Activated CD4-positive, CD25-positive, alpha-beta regulatory T cell treated with anti-CD3 and anti-CD28 coated beads, Interleukin-2, amount 50 U/mL, for 72 hours (primary cell): ENCODE measurements around the gene TAS2R42.

Experiments used
- DNase-seq: peaks from one replicate; pipeline ENCODE4 v3.0.0; 2021

The TAS2R42 gene, protein sequence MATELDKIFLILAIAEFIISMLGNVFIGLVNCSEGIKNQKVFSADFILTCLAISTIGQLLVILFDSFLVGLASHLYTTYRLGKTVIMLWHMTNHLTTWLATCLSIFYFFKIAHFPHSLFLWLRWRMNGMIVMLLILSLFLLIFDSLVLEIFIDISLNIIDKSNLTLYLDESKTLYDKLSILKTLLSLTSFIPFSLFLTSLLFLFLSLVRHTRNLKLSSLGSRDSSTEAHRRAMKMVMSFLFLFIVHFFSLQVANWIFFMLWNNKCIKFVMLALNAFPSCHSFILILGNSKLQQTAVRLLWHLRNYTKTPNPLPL

DNA sequence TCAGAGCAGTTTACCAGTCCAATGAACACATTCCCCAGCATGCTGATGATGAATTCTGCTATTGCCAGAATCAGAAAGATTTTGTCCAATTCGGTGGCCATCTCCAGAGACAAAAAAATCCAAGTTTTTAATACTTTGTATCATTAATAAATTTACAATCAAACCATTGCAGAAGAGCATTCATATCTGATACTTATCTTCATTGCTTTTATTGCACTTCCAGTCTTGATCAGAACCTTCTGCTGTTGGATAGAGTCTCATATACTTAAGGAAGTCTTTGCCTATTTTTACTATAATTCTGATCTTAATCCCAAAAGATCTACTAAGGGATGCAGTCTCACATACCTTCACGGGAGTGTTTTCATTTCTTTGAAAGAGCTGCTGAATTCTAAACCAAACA lies at the start of gene TAS2R42:
TSS of gene TAS2R42 (minus strand) at position 101 of the 400 bp plus-strand sequence. CDS start at position 101, 0 bp downstream.
- DNase-seq: no peak

DNA sequence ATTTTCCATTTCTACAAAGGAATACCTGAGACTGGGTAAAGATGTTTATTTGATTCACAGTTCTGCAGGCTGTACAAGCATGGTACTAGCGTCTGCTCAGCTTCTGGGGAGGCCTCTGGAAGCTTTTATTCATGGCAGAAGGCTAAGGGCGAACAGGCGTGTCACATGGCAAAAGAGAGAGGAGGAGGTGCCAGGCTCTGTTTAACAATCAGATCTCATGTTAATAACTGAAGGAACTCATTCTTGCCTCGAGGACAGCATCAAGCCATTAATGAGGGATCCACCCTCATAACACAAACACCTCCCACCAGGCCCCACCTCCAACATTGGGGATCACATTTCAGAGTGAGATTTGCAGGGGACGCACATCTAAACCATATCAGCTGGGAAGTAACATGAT lies 46.8 kb upstream of the TAS2R42 start:
- no peak for DNase-seq

DNA sequence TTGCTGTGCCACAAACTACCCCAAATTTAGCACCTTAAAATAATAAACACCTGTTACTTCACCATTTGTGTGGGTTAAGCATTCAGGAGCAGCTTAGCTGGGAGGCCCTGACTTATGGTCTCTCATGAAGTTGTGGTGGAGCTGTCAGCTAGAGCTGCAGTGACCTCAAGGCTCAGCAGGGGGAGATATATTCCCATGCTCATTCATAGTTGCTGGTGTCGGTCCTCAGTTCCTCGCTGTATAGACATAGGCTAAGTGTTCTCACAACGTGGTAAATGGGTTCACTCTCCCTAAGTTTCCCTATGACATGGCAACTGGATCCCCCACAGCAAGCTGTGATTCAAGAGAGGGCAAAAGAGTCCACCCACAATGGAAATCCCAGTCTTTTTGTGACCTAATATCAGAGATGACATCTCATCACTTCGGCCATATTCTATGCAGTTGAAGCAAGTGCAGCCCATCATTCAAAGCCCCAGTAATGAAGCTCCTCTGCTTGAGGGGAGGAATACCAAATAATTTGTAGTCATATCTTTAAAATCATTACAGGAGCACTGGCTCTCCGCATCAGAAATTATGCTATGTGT lies 41.7 kb upstream of the TAS2R42 start:
- DNase-seq: no peak

DNA sequence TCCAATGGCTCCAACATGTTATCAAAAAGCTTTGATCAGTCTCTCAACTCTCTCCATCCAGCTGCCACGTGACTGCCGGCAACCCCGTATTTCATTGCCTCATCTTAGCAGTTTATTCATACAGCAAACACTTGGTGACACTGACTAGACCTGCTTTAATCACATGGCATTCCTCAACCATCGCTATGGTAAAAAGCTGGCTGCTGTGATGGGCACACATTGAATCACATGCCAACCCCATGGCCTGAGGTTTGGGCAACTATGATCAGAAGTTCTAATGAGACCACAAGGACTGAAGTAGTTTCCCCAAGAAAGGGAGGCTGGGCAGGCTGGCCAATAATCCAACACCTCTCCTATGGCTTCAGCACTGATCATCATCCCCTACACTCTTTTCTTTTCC lies 40.6 kb upstream of the TAS2R42 start:
- DNase-seq: no peak

DNA sequence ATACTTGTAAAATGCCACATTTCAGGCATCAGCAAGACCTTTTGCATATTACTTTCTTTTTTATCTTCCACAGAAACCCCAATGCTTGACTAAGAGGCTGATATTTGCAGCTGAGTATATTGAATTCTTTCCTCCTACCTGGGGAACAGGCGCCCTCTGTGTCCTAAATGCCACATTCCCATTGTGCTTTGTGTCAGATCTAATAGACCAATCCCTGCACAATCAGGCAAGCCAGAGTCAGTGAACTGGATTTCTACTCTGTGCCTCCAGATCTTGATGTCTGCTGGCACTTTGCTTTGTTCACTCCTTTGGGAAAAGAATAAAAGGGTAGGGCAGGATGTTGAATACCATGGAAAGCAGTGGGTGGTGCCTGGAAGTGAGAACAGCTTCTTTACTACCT lies 22.4 kb upstream of the TAS2R42 start:
- DNase-seq: no peak

DNA sequence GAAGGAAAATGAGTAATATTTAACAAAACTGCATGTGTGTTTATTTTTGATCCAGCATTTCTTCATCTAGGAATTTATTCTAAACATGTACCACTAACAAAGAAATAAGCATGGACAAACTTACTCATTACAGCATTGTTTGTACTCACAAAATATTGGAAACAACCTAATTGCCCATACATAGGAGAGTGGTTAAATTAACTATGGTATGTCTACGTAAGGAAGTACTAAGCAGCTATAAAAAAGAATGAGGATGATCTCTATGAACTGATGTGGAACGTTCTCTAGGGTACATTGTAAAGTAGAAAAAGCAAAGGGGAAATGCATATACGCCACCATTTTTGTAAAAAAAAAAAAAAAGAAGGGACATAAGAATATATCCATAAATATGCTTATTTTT lies 17.4 kb upstream of the TAS2R42 start:
- no peak for DNase-seq

DNA sequence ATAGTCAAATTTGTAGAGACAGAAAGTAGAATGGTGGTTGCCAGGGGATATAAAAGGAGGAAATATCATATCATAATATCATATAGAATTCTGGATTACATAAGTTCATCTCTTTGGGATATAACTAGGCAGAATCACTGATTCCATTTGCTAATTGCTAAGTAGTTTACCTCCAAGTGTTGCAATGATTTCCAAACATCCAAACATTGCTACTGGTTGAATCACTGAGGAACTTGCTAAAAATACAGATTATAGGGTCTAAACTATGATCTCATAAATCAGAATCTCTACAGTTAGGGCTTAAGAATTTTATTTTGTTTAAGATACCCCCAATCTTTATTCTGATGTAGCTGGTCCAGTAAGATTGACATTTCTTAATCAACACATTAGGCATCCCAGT lies 16.1 kb upstream of the TAS2R42 start:
- no peak for DNase-seq

DNA sequence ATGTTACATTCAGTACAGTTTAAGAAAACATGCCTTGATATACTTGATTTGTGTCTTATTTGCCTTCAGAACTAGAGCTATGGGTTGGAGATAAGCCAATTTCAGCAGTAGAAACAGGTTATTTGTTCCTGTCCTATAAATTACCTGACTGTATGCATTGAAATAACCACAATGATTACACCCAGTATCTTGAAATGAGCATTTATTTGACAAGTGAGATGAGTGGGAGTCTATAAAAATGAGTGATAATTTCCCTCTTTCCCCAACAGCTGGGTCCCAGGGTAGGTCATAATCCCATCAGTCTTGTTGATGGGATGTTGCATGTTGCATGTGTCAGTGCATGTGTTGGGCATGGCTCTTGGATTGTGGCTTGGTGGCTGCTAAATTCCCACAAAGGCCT lies 3.7 kb downstream of the TAS2R42 start:
- no peak for DNase-seq

DNA sequence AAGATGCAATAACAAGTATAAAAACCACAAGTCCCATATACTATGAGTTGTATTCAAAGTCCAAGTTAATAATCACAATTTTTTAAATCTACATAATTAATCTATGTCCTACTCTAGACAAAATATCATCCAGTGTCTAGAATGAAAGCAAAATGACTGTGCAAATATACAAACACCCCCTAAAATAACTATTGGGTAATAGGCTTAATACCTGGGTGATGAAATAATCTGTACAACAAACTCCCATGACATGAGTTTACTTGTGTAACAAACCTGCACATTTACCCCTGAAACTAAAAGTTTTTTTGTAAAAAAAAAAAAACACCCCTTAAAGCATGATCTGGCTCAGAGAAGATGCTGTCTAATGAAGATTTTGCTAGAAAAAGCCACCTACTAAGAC lies 4.2 kb downstream of the TAS2R42 start:
- no peak for DNase-seq

DNA sequence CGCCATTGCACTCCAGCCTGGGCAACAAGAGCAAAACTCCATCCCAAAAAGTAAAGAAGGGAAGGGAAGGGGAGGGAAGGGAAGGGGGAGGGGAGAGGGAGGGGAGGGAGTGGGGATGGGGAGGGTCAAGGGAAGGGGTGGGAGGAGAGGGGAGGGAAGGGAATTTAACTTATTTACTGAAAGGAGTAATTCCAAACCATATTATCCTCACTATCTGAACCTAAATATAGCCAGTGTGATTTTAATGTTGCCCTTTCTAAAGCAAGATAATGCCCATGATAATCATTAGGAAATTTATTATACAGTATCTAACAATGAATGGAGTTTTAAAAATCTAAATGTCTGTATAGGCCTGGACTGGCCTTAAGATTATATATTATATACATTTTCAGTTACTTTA lies 8.5 kb downstream of the TAS2R42 start:
- DNase-seq: no peak

DNA sequence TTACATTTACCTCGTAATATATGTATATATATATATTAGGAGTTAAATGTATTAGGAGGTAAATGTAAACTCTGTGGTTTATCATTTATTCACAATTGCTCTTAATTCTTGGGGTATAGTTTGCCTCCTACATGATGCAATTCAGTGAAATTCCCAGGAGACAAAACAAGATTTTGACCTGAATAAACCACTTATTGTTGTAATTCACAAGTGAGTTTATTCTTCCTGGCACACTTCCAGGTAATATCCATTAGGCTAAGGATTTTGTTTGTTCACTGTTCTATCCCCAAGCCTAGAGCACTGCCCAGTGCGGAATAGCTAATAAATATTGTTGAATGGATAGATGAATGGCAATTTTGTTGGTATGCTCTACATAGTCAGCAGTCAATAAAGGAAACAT lies 12.7 kb downstream of the TAS2R42 start:
- DNase-seq: no peak

DNA sequence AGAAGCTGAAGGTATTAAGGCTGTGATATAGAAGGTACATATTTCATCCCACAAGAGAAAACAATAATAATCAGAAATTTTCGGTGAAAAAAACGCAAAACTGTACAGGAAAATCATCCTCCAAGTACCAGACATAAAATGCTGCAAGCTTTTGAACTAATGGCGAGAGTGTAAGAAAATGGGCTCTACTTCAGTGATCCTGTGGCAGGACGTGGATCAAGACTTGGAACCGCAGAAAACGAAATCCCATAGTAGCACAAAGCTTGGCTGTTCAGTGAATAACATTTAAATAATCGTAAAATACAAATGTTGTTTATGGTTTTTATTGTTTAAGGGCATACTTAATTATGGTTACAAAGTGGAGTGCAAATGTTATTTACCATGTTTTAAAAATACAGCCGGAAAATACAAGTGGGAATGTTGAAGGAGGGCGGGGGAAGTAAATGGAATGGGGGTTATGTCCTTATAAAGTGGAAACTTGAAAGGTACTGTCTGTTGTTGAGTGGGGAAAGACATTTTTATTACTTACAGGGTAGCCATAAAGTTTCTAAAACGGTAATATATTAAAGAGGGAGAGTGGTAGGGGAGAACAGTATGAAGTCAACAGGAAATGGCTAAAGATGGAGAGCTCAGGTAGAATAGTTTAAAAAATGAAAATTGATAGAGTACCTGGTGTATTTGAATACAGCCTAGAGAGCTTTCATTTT lies 14.6 kb downstream of the TAS2R42 start:
- DNase-seq: no peak

DNA sequence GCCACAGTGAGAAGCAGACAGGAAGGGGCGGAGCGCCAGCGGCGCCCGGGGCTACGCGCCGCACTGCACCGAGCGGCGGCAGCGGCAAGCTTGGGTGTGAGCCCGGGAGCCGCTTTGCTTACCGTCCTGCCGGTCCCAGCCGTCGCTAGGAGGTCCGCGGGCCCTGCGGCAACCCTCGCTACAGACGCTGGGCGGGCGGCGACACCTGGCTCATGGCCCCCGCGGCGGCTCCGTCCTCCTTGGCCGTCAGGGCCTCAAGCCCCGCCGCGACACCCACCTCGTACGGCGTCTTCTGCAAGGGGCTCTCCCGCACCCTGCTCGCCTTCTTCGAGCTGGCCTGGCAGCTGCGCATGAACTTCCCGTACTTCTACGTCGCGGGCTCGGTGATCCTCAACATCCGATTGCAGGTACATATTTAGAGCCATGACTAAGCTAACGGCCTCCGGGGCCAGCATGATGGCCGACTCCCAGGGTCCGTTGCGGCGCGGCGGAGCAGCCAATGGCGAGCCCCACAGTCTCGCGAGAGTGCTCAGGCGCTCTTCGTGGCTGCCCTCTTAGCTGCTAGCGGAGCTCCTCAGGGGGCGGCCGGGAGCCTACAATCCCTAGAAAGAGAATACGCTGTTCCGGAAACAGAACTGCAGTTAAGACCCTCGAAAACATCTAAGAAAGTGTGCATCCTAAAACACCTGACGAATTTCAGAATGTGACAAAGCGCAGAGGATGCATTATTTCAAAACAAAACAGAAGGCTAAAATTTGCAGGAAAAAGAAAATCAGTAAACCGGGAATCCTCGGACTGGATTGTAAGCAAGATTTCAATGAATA lies 15.4 kb downstream of the TAS2R42 start, which contains the start of gene SMIM10L1:
TSS of gene SMIM10L1 (plus strand) at position 50 of the 824 bp plus-strand sequence. CDS start at position 213, 163 bp downstream.
- DNase-seq: peak; percentile 84

DNA sequence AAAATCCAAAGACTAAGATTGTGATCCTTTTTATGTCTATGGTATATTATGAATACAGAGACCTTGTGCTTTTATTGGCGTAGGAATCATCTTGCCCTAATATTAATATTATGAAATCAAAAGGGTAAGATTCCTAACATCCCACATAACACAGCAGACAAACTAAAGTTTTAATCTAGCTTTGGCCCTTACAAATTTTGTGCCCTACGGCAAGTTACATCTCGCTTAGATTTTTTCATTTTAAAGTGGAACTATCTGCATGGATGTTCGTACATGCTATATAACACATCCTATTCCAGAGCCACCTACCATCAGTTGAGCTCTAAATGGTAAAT lies 16.0 kb downstream of the TAS2R42 start:
- DNase-seq: no peak

DNA sequence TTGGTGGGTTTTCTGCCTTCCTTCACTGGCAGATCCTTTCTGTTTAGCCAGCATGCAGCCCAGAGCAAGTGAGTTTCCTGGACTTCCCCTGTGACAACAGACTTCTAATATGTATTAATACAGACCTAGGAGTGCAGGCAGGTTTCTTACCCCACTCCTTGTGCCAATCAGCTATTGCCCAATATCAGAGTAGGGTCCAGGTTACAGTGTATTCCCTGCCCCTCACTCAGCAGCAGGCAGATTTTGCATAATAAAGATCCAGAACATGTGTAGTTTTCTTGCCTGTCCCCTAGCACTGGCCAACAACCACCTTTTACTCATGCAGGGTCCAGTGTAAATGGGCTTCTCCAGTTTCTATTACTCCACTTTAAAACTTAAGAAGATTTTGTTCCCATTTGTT lies 20.4 kb downstream of the TAS2R42 start:
- DNase-seq: no peak

DNA sequence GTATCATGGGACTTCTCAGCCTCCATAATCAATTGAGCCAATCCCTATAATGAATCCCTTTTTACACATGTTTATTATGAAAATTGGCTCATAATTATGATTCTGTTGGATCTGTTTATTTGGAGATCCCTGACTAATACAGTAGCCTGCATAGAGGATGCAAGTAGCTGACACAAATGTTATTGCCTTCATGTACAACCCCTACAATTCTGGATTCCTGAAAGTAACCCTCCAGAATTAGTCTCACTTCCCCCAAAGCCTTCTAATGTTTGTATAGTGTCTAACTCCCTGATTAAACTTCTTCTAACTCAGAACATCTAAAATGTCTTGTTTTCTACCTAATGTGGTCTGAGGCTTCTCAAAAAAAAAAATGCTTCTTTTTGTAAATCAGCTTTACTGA lies 22.4 kb downstream of the TAS2R42 start:
- DNase-seq: no peak

DNA sequence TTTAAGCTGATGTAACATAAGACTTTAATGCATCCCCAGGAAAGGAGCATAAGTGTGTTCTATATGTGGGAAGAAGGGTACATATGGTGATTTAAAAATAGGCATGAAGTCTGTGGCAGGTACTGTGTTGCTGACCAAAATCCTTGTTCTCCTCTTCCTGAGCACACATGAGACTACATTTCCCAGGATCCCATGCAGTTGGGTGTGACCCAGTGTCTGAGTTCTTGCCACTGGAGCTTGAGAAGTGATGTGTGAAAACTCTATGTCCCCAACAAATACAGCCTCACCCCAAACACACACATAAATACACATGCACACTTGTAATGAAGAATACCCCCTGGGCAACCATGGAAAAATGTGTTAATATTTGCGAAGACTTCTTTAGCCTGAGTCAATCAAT lies 24.2 kb downstream of the TAS2R42 start:
- no peak for DNase-seq

DNA sequence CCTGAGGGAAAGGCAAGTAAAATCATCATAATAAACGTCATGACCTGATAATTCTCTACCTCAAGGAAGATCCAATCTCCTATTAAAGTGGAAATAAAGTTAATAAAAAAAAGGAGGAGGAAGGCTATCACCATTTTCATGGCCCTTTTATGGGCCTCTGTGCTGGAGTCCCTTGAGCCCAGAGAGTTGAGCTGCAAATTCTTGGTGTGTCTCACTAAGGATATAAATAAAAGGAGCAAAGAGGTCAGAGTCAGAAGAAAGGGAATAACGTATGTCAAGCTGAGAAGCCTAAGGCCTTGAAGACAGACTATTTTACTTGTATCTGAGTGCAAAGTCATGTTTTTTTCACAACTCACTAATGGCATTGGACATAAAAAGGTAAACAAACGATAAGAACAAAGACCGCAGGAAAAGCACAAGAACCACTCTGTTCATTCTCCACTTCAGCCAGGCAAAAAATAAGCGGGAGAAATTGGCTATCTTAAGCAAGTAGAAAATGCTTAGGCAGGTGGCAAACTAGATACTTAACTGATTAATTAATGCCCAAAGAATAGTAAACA lies 27.8 kb downstream of the TAS2R42 start:
- no peak for DNase-seq

DNA sequence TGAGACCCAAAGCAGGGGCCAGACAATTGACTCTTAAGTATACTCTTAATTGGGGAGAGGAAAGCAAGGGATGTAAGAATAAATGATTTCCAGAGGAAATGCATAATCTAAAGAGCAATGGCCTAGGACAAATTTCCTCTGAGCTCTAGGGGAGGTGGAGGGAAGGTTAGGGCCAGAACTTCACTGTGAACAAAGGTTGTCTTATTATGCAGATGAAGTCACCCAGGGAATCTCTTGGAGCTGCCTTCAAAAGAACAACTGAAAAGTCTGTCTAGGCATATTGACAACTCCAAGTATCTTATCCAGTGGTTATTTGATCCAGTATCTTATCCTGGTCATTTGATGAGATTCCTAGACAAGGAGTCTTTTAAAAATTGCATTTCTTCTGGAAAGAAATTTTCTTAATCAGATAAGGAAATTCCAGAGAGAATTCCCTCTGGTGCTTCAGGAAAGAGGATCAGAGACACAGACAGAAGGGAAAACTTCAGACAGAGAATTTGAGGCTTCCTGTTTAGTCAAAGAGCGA lies 32.3 kb downstream of the TAS2R42 start:
- DNase-seq: no peak

DNA sequence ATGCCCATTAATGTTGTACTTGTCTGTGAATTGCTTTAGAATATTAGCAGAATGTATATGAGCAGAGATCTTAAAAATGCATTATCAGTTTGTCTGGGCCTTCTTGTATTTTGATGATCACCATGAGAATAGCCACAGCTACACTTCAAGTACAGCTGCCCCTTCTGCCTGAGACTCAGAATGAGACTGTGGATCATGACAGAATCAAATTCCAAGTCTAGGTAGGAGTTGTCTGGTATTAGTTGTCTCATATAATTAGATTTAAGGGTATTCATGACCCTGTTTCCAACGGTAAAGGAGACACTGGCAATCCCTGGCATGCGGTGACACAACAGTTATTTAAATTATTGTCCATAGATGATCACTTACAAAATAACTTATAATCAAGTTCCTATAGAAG lies 34.0 kb downstream of the TAS2R42 start:
- DNase-seq: no peak

DNA sequence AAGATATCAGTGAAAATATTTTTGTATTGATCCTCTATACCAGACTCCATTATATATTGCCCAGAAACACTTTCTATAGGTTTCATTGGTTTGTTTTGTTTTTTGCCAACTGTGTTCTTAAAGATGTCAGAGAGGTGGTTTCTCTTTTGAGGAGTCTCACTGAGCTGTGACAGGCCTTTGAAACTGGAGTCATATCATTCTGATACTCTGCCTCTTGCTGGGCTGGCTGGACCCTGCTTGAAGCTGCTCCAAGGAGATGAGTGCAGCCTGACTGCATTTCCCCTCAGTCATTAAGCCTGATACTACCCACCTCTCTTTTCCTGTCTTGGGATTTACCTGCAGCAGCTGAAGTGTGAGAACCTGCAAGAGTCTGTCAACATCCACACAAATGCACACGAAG lies 35.9 kb downstream of the TAS2R42 start:
- no peak for DNase-seq

DNA sequence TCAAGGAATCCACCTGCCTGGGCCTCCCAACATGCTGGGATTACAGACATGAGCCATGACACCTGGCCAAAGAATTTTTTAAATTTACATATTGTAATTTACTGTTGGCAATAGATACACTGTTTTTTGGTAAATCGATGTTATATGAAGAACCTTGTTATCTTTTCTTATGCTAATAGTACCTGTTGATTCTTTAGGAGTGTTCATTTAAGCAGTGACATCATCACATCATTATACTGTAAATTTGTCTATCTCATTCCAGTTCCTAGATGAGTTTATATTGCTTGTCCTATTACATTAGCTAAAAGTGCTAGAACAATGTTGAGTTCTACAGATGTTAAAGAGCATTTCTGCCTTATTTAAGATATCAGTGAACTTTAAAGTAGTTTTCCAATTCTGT lies 39.3 kb downstream of the TAS2R42 start:
- no peak for DNase-seq

DNA sequence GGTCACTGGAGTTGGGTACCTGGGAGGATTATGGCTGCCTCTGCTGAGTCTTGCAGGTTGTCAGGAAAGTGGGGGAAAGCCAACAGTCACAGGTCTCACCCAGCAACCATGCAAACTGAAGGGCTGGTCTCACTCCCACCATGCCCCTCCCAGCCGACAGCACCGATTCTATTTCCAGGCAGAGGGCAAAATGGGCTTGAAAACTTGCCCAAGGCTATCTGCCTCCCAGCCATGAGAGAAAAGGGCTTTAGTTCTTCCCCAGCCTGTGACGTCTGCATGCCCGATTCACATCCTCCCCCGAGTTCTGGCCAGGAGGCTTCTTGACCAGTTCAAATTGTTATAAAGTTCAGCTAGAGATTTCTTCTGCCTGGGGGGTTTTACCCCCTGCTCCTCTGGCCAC lies 42.4 kb downstream of the TAS2R42 start:
- DNase-seq: no peak
